ENCODE results near the gene DLG2.

DNA sequence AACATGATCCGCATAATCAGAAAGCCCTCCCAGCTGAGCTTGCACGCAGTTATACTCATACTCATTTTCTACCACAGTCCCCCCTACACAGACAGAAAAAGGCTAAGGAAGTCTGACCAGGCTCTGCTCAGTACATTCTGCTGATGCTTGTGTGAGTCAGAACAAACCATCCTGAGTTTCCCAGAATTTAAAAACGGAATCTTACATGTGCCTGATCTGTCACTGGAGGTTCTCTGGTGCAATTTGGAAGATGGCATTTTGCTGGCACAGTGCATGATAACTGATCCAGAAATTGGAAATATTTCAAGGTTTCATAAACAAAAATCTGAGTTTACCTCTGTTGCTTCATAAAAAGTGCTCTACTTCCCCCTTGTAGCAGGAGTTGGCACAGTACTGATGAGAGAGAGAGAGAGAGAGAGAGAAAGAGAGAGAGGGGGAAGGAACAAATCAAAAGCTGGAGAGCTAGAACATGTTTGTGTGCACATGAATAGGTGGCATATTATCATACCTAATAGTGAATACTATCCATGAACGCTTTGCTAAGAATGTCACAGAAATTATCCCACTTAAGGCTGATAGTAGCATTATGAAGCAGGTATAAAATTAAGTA, 1085.3 kb downstream of the DLG2 start:
- TF ChIP-seq, protein P1, sequence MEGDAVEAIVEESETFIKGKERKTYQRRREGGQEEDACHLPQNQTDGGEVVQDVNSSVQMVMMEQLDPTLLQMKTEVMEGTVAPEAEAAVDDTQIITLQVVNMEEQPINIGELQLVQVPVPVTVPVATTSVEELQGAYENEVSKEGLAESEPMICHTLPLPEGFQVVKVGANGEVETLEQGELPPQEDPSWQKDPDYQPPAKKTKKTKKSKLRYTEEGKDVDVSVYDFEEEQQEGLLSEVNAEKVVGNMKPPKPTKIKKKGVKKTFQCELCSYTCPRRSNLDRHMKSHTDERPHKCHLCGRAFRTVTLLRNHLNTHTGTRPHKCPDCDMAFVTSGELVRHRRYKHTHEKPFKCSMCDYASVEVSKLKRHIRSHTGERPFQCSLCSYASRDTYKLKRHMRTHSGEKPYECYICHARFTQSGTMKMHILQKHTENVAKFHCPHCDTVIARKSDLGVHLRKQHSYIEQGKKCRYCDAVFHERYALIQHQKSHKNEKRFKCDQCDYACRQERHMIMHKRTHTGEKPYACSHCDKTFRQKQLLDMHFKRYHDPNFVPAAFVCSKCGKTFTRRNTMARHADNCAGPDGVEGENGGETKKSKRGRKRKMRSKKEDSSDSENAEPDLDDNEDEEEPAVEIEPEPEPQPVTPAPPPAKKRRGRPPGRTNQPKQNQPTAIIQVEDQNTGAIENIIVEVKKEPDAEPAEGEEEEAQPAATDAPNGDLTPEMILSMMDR (IDR thresholded peaks at IDR 0.05): no peak
- TF ChIP-seq POLR2A (IDR thresholded peaks at IDR 0.05): no peak
